ENCODE measurements around the gene PDZK1.
"Not testable (repeated sequence)": the region's sequence is repeated elsewhere in the genome, so short reads cannot be mapped to it uniquely, and the experiment has no call there.

PDZK1 gene

GRCh38 chr1:145729196-145729595 is 22.0 kb upstream of the PDZK1 start (continued):
- TF ChIP-seq ZNF423 (tag by site-specific recombination; IDR thresholded peaks at IDR 0.05) (no peak), ZNF24 (tag by site-specific recombination; IDR thresholded peaks at IDR 0.05) (no peak), RBAK (tag by site-specific recombination; IDR thresholded peaks at IDR 0.05) (no peak)
- TF ChIP-seq, protein P1, sequence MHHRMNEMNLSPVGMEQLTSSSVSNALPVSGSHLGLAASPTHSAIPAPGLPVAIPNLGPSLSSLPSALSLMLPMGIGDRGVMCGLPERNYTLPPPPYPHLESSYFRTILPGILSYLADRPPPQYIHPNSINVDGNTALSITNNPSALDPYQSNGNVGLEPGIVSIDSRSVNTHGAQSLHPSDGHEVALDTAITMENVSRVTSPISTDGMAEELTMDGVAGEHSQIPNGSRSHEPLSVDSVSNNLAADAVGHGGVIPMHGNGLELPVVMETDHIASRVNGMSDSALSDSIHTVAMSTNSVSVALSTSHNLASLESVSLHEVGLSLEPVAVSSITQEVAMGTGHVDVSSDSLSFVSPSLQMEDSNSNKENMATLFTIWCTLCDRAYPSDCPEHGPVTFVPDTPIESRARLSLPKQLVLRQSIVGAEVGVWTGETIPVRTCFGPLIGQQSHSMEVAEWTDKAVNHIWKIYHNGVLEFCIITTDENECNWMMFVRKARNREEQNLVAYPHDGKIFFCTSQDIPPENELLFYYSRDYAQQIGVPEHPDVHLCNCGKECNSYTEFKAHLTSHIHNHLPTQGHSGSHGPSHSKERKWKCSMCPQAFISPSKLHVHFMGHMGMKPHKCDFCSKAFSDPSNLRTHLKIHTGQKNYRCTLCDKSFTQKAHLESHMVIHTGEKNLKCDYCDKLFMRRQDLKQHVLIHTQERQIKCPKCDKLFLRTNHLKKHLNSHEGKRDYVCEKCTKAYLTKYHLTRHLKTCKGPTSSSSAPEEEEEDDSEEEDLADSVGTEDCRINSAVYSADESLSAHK (tag by site-specific recombination; IDR thresholded peaks at IDR 0.05): no peak

GRCh38 chr1:145726193-145726592 is 19.0 kb upstream of the PDZK1 start:
- H3K9me3 ChIP-seq (ENCODE audit: control insufficient read depth, insufficient read depth, low read depth, low read length); H3K27ac ChIP-seq (ENCODE audit: extremely low read depth, low read depth, low read length); CTCF ChIA-PET; H3K36me3 ChIP-seq (ENCODE audit: control insufficient read depth in 2 of 2, insufficient read depth in 1 of 2, low read length in 2 of 2); H3K4me1 ChIP-seq (ENCODE audit: control insufficient read depth, insufficient read depth, low read length); POLR2A ChIA-PET; H3K4me3 ChIP-seq (ENCODE audit: low read depth, low read length): not testable (repeated sequence)
- TF ChIP-seq ZNF146 (tag by site-specific recombination; IDR thresholded peaks at IDR 0.05): peak; percentile 96
- peak; percentile 62; the same call in 1 of the 2 replicates for TF ChIP-seq ZNF580 (tag by site-specific recombination; IDR thresholded peaks at IDR 0.05)

DNA sequence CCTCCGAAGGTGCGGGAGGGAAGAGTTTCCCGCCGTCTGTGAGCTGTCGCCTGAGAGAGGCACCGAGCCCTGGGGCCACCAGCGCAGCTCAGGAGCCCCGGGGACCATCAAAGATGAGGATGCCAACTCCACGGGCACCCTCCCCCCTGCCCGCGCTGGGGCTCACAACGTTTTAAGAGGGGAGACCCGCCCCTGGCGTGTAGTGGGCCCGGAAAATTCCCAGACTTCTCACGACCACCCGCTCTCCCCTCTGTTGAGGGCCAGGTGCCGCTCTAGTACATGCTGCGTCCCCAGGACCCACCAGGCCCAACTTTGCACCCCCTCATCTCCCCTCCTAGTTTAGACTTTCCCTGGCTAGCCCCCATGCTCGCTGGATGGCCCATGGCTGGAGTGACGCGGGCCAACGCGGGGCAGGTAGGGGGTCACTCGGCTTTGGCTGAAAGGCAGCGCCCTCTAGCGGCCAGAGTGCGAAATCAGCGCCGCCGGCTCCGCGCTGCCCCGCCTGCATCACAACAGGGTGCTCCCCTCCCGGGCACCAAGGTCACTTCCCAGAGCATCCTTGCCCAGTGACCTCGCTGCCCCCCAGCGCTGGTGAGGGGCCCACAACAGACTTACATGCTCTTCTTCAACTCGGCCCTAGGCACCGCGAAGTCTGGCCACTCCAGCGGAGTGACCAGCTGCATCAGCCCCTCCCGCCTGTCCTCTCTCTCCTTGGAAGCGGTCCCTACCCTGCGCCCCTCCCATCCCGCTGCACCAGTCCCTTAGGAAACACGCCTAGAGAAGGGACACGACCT is 13.9 kb upstream of the PDZK1 start:
- POLR2A ChIA-PET: interaction anchor here (1.0 to 2.0 kb wide), 2 partner anchors 32 to 103 kb away, joined by 3 to 5 read pairs; partner anchors contain the start of genes POLR3C and RNF115
- Histone ChIP-seq H3K9me3 (ENCODE audit: control insufficient read depth, insufficient read depth, low read depth, low read length) (no peaks in the 10 kb centered on the region), H3K27ac (ENCODE audit: extremely low read depth, low read depth, low read length) (no peak overlapping the region), H3K36me3 (ENCODE audit: control insufficient read depth in 2 of 2, insufficient read depth in 1 of 2, low read length in 2 of 2) (no peaks in the 10 kb centered on the region), H3K4me3 (ENCODE audit: low read depth, low read length) (peak overlapping the region; percentile 5), H3K4me1 (ENCODE audit: control insufficient read depth, insufficient read depth, low read length) (no peaks in the 10 kb centered on the region)
- CTCF ChIA-PET: interaction anchor here (0.6 to 1.3 kb wide), 25 partner anchors 10 to 137 kb away, joined by 3 to 8 read pairs (median 4); partner anchors contain the start of genes NUDT17, PDZK1 and POLR3C
- peak; percentile 21; the same call in 1 of the 2 replicates for TF ChIP-seq ZNF76 (tag by site-specific recombination; IDR thresholded peaks at IDR 0.05; ENCODE audit: borderline replicate concordance, low read depth)
- TF ChIP-seq, protein P2, sequence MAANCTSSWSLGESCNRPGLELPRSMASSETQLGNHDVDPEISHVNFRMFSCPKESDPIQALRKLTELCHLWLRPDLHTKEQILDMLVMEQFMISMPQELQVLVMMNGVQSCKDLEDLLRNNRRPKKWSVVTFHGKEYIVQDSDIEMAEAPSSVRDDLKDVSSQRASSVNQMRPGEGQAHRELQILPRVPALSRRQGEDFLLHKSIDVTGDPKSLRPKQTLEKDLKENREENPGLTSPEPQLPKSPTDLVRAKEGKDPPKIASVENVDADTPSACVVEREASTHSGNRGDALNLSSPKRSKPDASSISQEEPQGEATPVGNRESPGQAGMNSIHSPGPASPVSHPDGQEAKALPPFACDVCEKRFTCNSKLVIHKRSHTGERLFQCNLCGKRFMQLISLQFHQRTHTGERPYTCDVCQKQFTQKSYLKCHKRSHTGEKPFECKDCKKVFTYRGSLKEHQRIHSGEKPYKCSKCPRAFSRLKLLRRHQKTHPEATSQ (tag by site-specific recombination; IDR thresholded peaks at IDR 0.05): 0 out of 2 replicates have a peak, but pooled peaks have one; percentile 30
- TF ChIP-seq ZNF473 (tag by site-specific recombination; IDR thresholded peaks at IDR 0.05): no peak
- TF ChIP-seq, protein P3, sequence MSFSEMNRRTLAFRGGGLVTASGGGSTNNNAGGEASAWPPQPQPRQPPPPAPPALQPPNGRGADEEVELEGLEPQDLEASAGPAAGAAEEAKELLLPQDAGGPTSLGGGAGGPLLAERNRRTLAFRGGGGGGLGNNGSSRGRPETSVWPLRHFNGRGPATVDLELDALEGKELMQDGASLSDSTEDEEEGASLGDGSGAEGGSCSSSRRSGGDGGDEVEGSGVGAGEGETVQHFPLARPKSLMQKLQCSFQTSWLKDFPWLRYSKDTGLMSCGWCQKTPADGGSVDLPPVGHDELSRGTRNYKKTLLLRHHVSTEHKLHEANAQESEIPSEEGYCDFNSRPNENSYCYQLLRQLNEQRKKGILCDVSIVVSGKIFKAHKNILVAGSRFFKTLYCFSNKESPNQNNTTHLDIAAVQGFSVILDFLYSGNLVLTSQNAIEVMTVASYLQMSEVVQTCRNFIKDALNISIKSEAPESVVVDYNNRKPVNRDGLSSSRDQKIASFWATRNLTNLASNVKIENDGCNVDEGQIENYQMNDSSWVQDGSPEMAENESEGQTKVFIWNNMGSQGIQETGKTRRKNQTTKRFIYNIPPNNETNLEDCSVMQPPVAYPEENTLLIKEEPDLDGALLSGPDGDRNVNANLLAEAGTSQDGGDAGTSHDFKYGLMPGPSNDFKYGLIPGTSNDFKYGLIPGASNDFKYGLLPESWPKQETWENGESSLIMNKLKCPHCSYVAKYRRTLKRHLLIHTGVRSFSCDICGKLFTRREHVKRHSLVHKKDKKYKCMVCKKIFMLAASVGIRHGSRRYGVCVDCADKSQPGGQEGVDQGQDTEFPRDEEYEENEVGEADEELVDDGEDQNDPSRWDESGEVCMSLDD (tag by site-specific recombination; IDR thresholded peaks at IDR 0.05): peak; percentile 31; the same call in 1 of the 2 replicates
- TF ChIP-seq OSR2 (tag by site-specific recombination; IDR thresholded peaks at IDR 0.05): no peak
- peak; percentile 27; the same call in 1 of the 2 replicates for TF ChIP-seq ZNF629 (tag by site-specific recombination; IDR thresholded peaks at IDR 0.05)
- peak; percentile 58 for TF ChIP-seq SP7 (tag by site-specific recombination; IDR thresholded peaks at IDR 0.05)
- TF ChIP-seq ZNF394 (tag by site-specific recombination; IDR thresholded peaks at IDR 0.05; ENCODE audit: borderline replicate concordance): 0 out of 2 replicates have a peak, but pooled peaks have one; percentile 59
- TF ChIP-seq, protein P4, sequence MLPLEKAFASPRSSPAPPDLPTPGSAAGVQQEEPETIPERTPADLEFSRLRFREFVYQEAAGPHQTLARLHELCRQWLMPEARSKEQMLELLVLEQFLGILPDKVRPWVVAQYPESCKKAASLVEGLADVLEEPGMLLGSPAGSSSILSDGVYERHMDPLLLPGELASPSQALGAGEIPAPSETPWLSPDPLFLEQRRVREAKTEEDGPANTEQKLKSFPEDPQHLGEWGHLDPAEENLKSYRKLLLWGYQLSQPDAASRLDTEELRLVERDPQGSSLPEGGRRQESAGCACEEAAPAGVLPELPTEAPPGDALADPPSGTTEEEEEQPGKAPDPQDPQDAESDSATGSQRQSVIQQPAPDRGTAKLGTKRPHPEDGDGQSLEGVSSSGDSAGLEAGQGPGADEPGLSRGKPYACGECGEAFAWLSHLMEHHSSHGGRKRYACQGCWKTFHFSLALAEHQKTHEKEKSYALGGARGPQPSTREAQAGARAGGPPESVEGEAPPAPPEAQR (tag by site-specific recombination; IDR thresholded peaks at IDR 0.05): no peak
- 0 out of 2 replicates have a peak, but pooled peaks have one; percentile 34 for TF ChIP-seq SCRT2 (tag by site-specific recombination; IDR thresholded peaks at IDR 0.05)
- TF ChIP-seq, protein P5, sequence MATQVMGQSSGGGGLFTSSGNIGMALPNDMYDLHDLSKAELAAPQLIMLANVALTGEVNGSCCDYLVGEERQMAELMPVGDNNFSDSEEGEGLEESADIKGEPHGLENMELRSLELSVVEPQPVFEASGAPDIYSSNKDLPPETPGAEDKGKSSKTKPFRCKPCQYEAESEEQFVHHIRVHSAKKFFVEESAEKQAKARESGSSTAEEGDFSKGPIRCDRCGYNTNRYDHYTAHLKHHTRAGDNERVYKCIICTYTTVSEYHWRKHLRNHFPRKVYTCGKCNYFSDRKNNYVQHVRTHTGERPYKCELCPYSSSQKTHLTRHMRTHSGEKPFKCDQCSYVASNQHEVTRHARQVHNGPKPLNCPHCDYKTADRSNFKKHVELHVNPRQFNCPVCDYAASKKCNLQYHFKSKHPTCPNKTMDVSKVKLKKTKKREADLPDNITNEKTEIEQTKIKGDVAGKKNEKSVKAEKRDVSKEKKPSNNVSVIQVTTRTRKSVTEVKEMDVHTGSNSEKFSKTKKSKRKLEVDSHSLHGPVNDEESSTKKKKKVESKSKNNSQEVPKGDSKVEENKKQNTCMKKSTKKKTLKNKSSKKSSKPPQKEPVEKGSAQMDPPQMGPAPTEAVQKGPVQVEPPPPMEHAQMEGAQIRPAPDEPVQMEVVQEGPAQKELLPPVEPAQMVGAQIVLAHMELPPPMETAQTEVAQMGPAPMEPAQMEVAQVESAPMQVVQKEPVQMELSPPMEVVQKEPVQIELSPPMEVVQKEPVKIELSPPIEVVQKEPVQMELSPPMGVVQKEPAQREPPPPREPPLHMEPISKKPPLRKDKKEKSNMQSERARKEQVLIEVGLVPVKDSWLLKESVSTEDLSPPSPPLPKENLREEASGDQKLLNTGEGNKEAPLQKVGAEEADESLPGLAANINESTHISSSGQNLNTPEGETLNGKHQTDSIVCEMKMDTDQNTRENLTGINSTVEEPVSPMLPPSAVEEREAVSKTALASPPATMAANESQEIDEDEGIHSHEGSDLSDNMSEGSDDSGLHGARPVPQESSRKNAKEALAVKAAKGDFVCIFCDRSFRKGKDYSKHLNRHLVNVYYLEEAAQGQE (tag by site-specific recombination; IDR thresholded peaks at IDR 0.05): no peak
- TF ChIP-seq TCF7L2 (IDR thresholded peaks at IDR 0.05; ENCODE audit: borderline replicate concordance, low read depth, low read length): no peak
- no peak for TF ChIP-seq PRDM1 (tag by site-specific recombination; IDR thresholded peaks at IDR 0.05)
